HepG2 (cell line): ENCODE measurements around the gene OOSP3. TPM values are rescaled to one million over a fixed set of nuclear protein-coding genes. Genes with fewer than 3 reads are reported as not detected.

ENCODE experiments used
- ATAC-seq: fragments of 200-7000 bp; cut with Tn5 transposase; 3 replicates; pipeline ENCODE4 v1.9.1; 2020; ENCODE audit warnings: mild to moderate bottlenecking, moderate library complexity
- BruUV-seq: library from RNA; stranded (reverse); fragments of 400-500 nt; replicated peaks from 2 replicates; lab custom pipeline; 2021; lab: Mats Ljungman, UMichigan
- CTCF ChIA-PET: fragments of 300-600 bp; formaldehyde crosslinking; extraction: SDS; loops from one replicate; lab custom pipeline; 2021; ENCODE audit warnings: low total read pairs, inconsistent platforms, low intra/inter-chr PET ratio; lab: Yijun Ruan, JAX
- POLR2A ChIA-PET: fragments of 350-600 bp; sonication (Branson Sonifier 250); formaldehyde crosslinking; loops from one replicate; lab custom pipeline; 2020; ENCODE audit warnings: antibody characterized with exemption, inconsistent platforms; lab: Yijun Ruan, JAX
- DNase-seq: peaks from one replicate; pipeline ENCODE4 v3.0.0-alpha.2; 2015; ENCODE audit warnings: low spot score
- FAIRE-seq: peaks from 3 replicates; lab custom pipeline; 2011; peaks lifted over from hg19 to GRCh38; lab: Jason Lieb, UNC
- H2AFZ ChIP-seq: one replicate; pipeline ENCODE4 v1.6.1; 2011; ENCODE audit warnings: low read length, inconsistent platforms
- H3K27ac ChIP-seq: fragments of 300-600 bp; 3 replicates; pipeline ENCODE4 v1.8.0; 2011; ENCODE audit warnings: mixed run types, mild to moderate bottlenecking, mixed read lengths, low read length, inconsistent platforms; ENCODE audit not compliant: insufficient read depth; ENCODE audit errors: extremely low read length
- H3K27me3 ChIP-seq, 2 experiments: fragments of 200-600 bp in 1 of 2; 2 replicates in 1 of 2; 3 replicates in 1 of 2; pipeline versions ENCODE4 v1.6.0 to v1.8.0; 2011; ENCODE audit warnings: low read length in 2 of 2, mild to moderate bottlenecking in 2 of 2, moderate library complexity in 2 of 2, inconsistent platforms in 1 of 2; ENCODE audit not compliant: insufficient read depth in 2 of 2, control insufficient read depth in 1 of 2
- H3K36me3 ChIP-seq, 2 experiments: fragments of 200-600 bp in 1 of 2; replicated peaks in 1 of 2; 2 replicates in 1 of 2; 3 replicates in 1 of 2; pipeline versions ENCODE4 v1.5.1 to v1.8.0; 2011; ENCODE audit warnings: low read length in 2 of 2, inconsistent platforms in 1 of 2; ENCODE audit not compliant: insufficient read depth in 2 of 2, control insufficient read depth in 1 of 2
- H3K4me1 ChIP-seq: 2 replicates; pipeline ENCODE4 v1.5.1; 2012; ENCODE audit warnings: low read length, inconsistent platforms; ENCODE audit not compliant: insufficient read depth
- H3K4me2 ChIP-seq: 2 replicates; pipeline ENCODE4 v1.6.0; 2011; ENCODE audit warnings: low read depth, low read length, inconsistent platforms
- H3K4me3 ChIP-seq, 3 experiments: fragments of 200-600 bp in 1 of 3; sonication (generic), shearing (Covaris generic) in 1 of 3; replicated peaks in 1 of 3; 2 replicates each; pipeline ENCODE4 v1.5.1; 2011 to 2016; ENCODE audit warnings: low read length in 3 of 3, inconsistent platforms in 2 of 3, low read depth in 2 of 3, mild to moderate bottlenecking in 2 of 3, control low read depth in 1 of 3, mixed read lengths in 1 of 3; ENCODE audit not compliant: insufficient read depth in 1 of 3
- H3K79me2 ChIP-seq: one replicate; pipeline ENCODE4 v1.6.1; 2011; ENCODE audit warnings: low read length, inconsistent platforms; ENCODE audit not compliant: insufficient read depth
- H3K9ac ChIP-seq: 2 replicates; pipeline ENCODE4 v1.6.0; 2011; ENCODE audit warnings: mild to moderate bottlenecking, low read depth, low read length, inconsistent platforms; ENCODE audit not compliant: insufficient read depth
- H3K9me3 ChIP-seq: 2 replicates; pipeline ENCODE4 v1.5.1; 2012; ENCODE audit warnings: mild to moderate bottlenecking, low read length
- H4K20me1 ChIP-seq: 2 replicates; pipeline ENCODE4 v1.6.0; 2011; ENCODE audit warnings: inconsistent platforms, mild to moderate bottlenecking, low read length, moderate library complexity; ENCODE audit not compliant: insufficient read depth
- HNRNPL ChIP-seq: fragments of 200-400 bp; formaldehyde crosslinking; IDR thresholded peaks from 2 replicates; pipeline ENCODE4 v1.6.1; 2017; ENCODE audit warnings: mild to moderate bottlenecking, low read depth, low read length
- NKX3-1 ChIP-seq: sonication (generic); formaldehyde crosslinking; IDR thresholded peaks from 2 replicates; pipeline ENCODE4 v1.5.0; 2020; ENCODE audit warnings: missing genetic modification reagents
- PITX1 ChIP-seq: sonication (generic); formaldehyde crosslinking; IDR thresholded peaks from 2 replicates; pipeline ENCODE4 v1.5.1; 2020; ENCODE audit warnings: mild to moderate bottlenecking, missing genetic modification reagents
- SOX6 ChIP-seq, 2 experiments: fragments of 450-650 bp in 1 of 2; sonication (generic) in 1 of 2; formaldehyde crosslinking in 1 of 2; IDR thresholded peaks; 2 replicates each; pipeline versions ENCODE4 v1.4.0 to v1.6.1; 2017 to 2020; ENCODE audit warnings: antibody characterized with exemption in 1 of 2, mild to moderate bottlenecking in 1 of 2, missing genetic modification reagents in 1 of 2
- ZNF703 ChIP-seq: sonication (generic); formaldehyde crosslinking; IDR thresholded peaks from 2 replicates; pipeline ENCODE4 v1.5.1; 2020; ENCODE audit warnings: missing genetic modification reagents, mild to moderate bottlenecking, moderate library complexity, borderline replicate concordance
- ZNF709 ChIP-seq: sonication (generic); formaldehyde crosslinking; IDR thresholded peaks from 2 replicates; pipeline ENCODE4 v1.5.0; 2020; ENCODE audit warnings: mild to moderate bottlenecking, missing genetic modification reagents
- ZNF879 ChIP-seq: sonication (generic); formaldehyde crosslinking; IDR thresholded peaks from 2 replicates; pipeline ENCODE4 v1.8.1; 2023; ENCODE audit warnings: missing genetic modification reagents
- in situ Hi-C: cut with HindIII; loops from 2 replicates; pipeline ENCODE4 v1.10.0; 2017; ENCODE audit warnings: low pct_unique_long_range_greater_than_20kb; ENCODE audit not compliant: extremely low pct_ligation_motif_present
- intact Hi-C: fragments of 100-400 bp; cut with micrococcal nuclease; formaldehyde crosslinking; loops from one replicate; pipeline ENCODE4 v1.10.0; 2022; ENCODE audit not compliant: unreplicated experiment
- polyA plus RNA-seq, 8 experiments: library from polyadenylated mRNA; depleted of rRNA in 3 of 8; stranded (reverse) in 7 of 8; unstranded in 1 of 8; fragments of >200 nt; fragmentation: Illumina TruSeq in 4 of 8; extraction: Trizol in 4 of 8; gene quantifications; 2 replicates each; pipeline versions ENCODE4 v1.2.1 to v1.2.3, GENCODE V29; 2011 to 2016; ENCODE audit warnings: low read depth in 4 of 8, missing spikeins in 1 of 8, mixed read lengths in 1 of 8; ENCODE audit not compliant: insufficient read depth in 1 of 8
- total RNA-seq, 5 experiments: library from RNA; depleted of rRNA; stranded (reverse); fragments of >200 nt; fragmentation: Illumina TruSeq; extraction: Trizol; gene quantifications; 2 replicates each; pipeline ENCODE4 v1.2.3, GENCODE V29; 2016; ENCODE audit warnings: low read depth in 1 of 5
- TF ChIP-seq, protein P1 (sequence below): sonication (generic); formaldehyde crosslinking; IDR thresholded peaks from 2 replicates; pipeline ENCODE4 v1.8.0; 2022; ENCODE audit warnings: missing genetic modification reagents, mild to moderate bottlenecking, moderate library complexity, borderline replicate concordance
- TF ChIP-seq, protein P2 (sequence below): sonication (generic); formaldehyde crosslinking; conservative IDR thresholded peaks from 2 replicates; pipeline ENCODE4 v1.4.0; 2020; ENCODE audit warnings: missing genetic modification reagents
- TF ChIP-seq, protein P3 (sequence below): IDR thresholded peaks from 2 replicates; pipeline ENCODE4 v1.6.1; 2012; ENCODE audit warnings: low read depth, low read length, improper control_type of control experiment
- TF ChIP-seq, protein P4 (sequence below): sonication (generic); formaldehyde crosslinking; IDR thresholded peaks from 2 replicates; pipeline ENCODE4 v1.4.0; 2020; ENCODE audit warnings: mild to moderate bottlenecking, low read depth, missing genetic modification reagents

OOSP3 gene
- total and polyA plus RNA-seq, 2 of the 13 experiments (the other 11 are each of a cell fraction or from before 2014, with no cell fraction given): not detected

DNA sequence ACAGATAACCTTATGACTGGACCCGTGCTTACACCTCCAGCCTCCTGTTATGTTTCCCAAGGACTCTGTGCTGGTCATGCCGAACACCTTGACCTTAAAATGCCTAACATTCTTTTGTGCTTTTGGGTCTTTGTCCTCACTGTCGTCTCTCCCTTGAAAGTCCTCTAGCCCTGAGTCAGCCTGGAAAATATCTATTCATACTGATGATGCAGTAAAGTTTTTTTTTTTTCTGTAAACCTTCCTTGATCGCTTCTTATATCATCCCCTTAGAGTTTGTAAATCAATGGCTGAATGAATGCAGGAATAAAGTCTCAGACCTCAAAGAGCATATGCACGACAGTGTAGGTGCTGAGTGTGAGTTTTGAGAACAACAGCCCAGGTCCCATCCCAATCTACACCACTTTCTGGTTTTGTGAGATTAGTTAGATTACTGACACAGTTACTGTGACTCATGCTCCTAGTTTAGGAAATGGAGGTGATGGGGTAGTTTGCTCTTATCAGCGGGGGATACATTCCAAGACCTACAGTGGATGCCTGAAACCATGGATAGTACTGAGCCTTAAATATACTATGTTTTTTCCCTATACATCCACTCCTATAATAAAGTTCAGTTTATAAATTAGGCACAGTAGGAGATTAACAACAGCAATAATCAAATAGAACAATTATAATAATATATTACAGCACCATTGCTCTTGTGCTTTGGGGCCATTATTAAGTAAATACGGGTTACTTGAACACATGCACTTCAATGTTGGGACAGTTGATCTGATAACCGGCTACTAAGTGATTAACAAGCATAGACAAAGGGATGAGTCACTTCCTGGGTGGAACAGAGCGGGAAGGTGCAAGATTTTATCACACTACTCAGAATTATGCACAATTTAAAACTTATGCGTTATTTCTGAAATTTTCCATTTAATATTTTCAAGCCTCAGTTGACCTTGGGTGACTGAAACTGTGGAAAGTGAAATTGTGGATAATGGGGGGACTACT lies 20.8 kb upstream of the OOSP3 start (continued):
- TF ChIP-seq, protein P1, sequence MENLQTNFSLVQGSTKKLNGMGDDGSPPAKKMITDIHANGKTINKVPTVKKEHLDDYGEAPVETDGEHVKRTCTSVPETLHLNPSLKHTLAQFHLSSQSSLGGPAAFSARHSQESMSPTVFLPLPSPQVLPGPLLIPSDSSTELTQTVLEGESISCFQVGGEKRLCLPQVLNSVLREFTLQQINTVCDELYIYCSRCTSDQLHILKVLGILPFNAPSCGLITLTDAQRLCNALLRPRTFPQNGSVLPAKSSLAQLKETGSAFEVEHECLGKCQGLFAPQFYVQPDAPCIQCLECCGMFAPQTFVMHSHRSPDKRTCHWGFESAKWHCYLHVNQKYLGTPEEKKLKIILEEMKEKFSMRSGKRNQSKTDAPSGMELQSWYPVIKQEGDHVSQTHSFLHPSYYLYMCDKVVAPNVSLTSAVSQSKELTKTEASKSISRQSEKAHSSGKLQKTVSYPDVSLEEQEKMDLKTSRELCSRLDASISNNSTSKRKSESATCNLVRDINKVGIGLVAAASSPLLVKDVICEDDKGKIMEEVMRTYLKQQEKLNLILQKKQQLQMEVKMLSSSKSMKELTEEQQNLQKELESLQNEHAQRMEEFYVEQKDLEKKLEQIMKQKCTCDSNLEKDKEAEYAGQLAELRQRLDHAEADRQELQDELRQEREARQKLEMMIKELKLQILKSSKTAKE (CRISPR knock-in tag): no peak
- TF ChIP-seq, protein P2, sequence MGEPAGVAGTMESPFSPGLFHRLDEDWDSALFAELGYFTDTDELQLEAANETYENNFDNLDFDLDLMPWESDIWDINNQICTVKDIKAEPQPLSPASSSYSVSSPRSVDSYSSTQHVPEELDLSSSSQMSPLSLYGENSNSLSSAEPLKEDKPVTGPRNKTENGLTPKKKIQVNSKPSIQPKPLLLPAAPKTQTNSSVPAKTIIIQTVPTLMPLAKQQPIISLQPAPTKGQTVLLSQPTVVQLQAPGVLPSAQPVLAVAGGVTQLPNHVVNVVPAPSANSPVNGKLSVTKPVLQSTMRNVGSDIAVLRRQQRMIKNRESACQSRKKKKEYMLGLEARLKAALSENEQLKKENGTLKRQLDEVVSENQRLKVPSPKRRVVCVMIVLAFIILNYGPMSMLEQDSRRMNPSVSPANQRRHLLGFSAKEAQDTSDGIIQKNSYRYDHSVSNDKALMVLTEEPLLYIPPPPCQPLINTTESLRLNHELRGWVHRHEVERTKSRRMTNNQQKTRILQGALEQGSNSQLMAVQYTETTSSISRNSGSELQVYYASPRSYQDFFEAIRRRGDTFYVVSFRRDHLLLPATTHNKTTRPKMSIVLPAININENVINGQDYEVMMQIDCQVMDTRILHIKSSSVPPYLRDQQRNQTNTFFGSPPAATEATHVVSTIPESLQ (CRISPR knock-in tag): no peak
- TF ChIP-seq ZNF879 (CRISPR knock-in tag) (no peak), NKX3-1 (CRISPR knock-in tag) (no peak), HNRNPL (no peak), SOX6 (IDR thresholded peaks at IDR 0.05) (no peak), SOX6 (CRISPR knock-in tag; IDR thresholded peaks at IDR 0.05) (no peak)

DNA sequence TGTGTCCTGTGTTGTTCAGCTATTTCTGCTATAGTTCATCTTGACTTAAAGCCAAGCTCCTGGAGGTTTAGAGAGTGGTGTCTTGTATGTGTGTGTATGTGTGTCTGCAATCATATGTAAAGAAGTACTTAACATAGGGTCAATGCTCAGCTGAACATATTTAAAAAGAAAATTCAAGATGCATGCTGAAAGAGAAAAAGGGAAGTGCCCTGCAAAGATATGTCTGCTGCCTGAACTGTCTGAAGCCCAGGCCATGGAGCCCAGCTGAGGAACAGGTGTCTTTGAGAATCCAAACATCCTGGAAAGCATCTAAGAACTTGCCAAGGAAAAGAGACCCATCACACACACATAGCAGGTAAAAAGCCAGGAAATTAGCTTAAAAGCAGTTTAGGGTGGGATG lies 18.9 kb upstream of the OOSP3 start:
- Histone ChIP-seq H3K27ac (no peak overlapping the region), H3K4me1 (0 out of 2 replicates have a peak, but pooled peaks cover 7% of the 10 kb centered on the region), H3K27me3 (no peaks in the 10 kb centered on the region), H3K4me3 (no peak overlapping the region), H2AFZ (no peak overlapping the region), H3K9ac (no peak overlapping the region), H3K4me2 (no peak overlapping the region), H3K79me2 (no peaks in the 10 kb centered on the region), H3K9me3 (no peaks in the 10 kb centered on the region), H3K36me3 (no peaks in the 10 kb centered on the region), H4K20me1 (no peaks in the 10 kb centered on the region)
- intact Hi-C loops: no loop called here
- ChIA-PET CTCF (no interaction called here), POLR2A (no interaction called here)
- no peak for ATAC-seq
- no peak for FAIRE-seq
- DNase-seq: no peak
- in situ Hi-C loops: no loop called here
- BruUV-seq: no TSS peak
- TF ChIP-seq, protein P3, sequence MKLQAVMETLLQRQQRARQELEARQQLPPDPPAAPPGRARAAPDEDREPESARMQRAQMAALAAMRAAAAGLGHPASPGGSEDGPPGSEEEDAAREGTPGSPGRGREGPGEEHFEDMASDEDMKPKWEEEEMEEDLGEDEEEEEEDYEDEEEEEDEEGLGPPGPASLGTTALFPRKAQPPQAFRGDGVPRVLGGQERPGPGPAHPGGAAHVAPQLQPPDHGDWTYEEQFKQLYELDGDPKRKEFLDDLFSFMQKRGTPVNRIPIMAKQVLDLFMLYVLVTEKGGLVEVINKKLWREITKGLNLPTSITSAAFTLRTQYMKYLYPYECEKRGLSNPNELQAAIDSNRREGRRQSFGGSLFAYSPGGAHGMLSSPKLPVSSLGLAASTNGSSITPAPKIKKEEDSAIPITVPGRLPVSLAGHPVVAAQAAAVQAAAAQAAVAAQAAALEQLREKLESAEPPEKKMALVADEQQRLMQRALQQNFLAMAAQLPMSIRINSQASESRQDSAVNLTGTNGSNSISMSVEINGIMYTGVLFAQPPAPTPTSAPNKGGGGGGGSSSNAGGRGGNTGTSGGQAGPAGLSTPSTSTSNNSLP: no peak
- TF ChIP-seq, protein P4, sequence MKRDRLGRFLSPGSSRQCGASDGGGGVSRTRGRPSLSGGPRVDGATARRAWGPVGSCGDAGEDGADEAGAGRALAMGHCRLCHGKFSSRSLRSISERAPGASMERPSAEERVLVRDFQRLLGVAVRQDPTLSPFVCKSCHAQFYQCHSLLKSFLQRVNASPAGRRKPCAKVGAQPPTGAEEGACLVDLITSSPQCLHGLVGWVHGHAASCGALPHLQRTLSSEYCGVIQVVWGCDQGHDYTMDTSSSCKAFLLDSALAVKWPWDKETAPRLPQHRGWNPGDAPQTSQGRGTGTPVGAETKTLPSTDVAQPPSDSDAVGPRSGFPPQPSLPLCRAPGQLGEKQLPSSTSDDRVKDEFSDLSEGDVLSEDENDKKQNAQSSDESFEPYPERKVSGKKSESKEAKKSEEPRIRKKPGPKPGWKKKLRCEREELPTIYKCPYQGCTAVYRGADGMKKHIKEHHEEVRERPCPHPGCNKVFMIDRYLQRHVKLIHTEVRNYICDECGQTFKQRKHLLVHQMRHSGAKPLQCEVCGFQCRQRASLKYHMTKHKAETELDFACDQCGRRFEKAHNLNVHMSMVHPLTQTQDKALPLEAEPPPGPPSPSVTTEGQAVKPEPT (CRISPR knock-in tag): no peak
- no peak for TF ChIP-seq ZNF703 (CRISPR knock-in tag)
- no peak for TF ChIP-seq PITX1 (CRISPR knock-in tag)
- TF ChIP-seq ZNF709 (CRISPR knock-in tag): no peak
